ENCODE results near the gene SMG9. TPM values are rescaled to one million over a fixed set of nuclear protein-coding genes. Genes with fewer than 3 reads are reported as not detected.
A peak's percentile ranks its signal among the peaks of the same experiment; 100 is the strongest.
"Not testable (repeated sequence)": the region's sequence is repeated elsewhere in the genome, so short reads cannot be mapped to it uniquely, and the experiment has no call there.

Gene SMG9
- total and polyA plus RNA-seq, 9 donors, result 20.6 to 47.6 (median 36.9) TPM

GRCh38 chr19:43780706-43781525 lies 26.2 kb upstream of the SMG9 start, which contains the start of gene KCNN4:
Gene KCNN4 (minus strand): TSS chr19:43780973. CDS start chr19:43780861, 112 bp downstream.
- 32% methylated on average over 14 of the region's 19 CpGs for WGBS (ENCODE audit: insufficient coverage)
- peaks cover 2% of the 10 kb centered on the region for H3K27me3 ChIP-seq (ENCODE audit: control insufficient read depth, insufficient read depth, low read length)
- no peak within 1 kb of the TSS for H3K4me3 ChIP-seq (ENCODE audit: low read length)
- H3K27ac ChIP-seq (ENCODE audit: low read length), result no peak within 1 kb of the TSS
- no peaks in the 10 kb centered on the region for H3K36me3 ChIP-seq (ENCODE audit: control insufficient read depth, insufficient read depth, low read length)
- DNase-seq, result no peak
- H3K9me3 ChIP-seq (replicated peaks; ENCODE audit: control insufficient read depth, low read depth, low read length), result no peaks in the 10 kb centered on the region
- peaks cover 9% of the 10 kb centered on the region for H3K4me1 ChIP-seq (ENCODE audit: control insufficient read depth, insufficient read depth, low read length)

GRCh38 chr19:43779820-43780219 lies 25.1 kb upstream of the SMG9 start:
- WGBS (ENCODE audit: insufficient coverage), result 37% methylated on average over 2 of the region's 3 CpGs
- Histone ChIP-seq H3K27ac (ENCODE audit: low read length) (no peak overlapping the region), H3K27me3 (ENCODE audit: control insufficient read depth, insufficient read depth, low read length) (peaks cover 10% of the 10 kb centered on the region), H3K4me3 (ENCODE audit: low read length) (no peak overlapping the region), H3K4me1 (ENCODE audit: control insufficient read depth, insufficient read depth, low read length) (peaks cover 11% of the 10 kb centered on the region), H3K36me3 (ENCODE audit: control insufficient read depth, insufficient read depth, low read length) (no peaks in the 10 kb centered on the region), H3K9me3 (replicated peaks; ENCODE audit: control insufficient read depth, low read depth, low read length) (no peaks in the 10 kb centered on the region)
- DNase-seq, result no peak

- no peak overlapping the region for H3K4me3 ChIP-seq (ENCODE audit: low read length)
- no peak for DNase-seq
- H3K27me3 ChIP-seq (ENCODE audit: control insufficient read depth, insufficient read depth, low read length), result peaks cover 15% of the 10 kb centered on the region
- 73% methylated on average over 16 of the region's 16 CpGs for WGBS (ENCODE audit: insufficient coverage)
- H3K27ac ChIP-seq (ENCODE audit: low read length), result no peak overlapping the region
- no peaks in the 10 kb centered on the region for H3K36me3 ChIP-seq (ENCODE audit: control insufficient read depth, insufficient read depth, low read length)
- H3K4me1 ChIP-seq (ENCODE audit: control insufficient read depth, insufficient read depth, low read length), result peaks cover 16% of the 10 kb centered on the region
- no peaks in the 10 kb centered on the region for H3K9me3 ChIP-seq (replicated peaks; ENCODE audit: control insufficient read depth, low read depth, low read length)
Observed at GRCh38 chr19:43779147-43779819, 24.5 kb upstream of the SMG9 start.

GRCh38 chr19:43778651-43779050 lies 23.9 kb upstream of the SMG9 start:
- Histone ChIP-seq H3K27ac (ENCODE audit: low read length) (no peak overlapping the region), H3K9me3 (replicated peaks; ENCODE audit: control insufficient read depth, low read depth, low read length) (no peaks in the 10 kb centered on the region), H3K27me3 (ENCODE audit: control insufficient read depth, insufficient read depth, low read length) (peaks cover 22% of the 10 kb centered on the region), H3K36me3 (ENCODE audit: control insufficient read depth, insufficient read depth, low read length) (no peaks in the 10 kb centered on the region), H3K4me3 (ENCODE audit: low read length) (no peak overlapping the region), H3K4me1 (ENCODE audit: control insufficient read depth, insufficient read depth, low read length) (peaks cover 22% of the 10 kb centered on the region)
- no peak for DNase-seq
- no CpG with 5 or more reads among the region's 1 CpG for WGBS (ENCODE audit: insufficient coverage)

GRCh38 chr19:43777163-43777695 lies 22.5 kb upstream of the SMG9 start:
- H3K36me3 ChIP-seq (ENCODE audit: control insufficient read depth, insufficient read depth, low read length), result no peaks in the 10 kb centered on the region
- DNase-seq, result peak; percentile 50

GRCh38 chr19:43776286-43776685 lies 21.5 kb upstream of the SMG9 start:
- Histone ChIP-seq H3K27me3 (ENCODE audit: control insufficient read depth, insufficient read depth, low read length) (peaks cover 38% of the 10 kb centered on the region), H3K36me3 (ENCODE audit: control insufficient read depth, insufficient read depth, low read length) (no peaks in the 10 kb centered on the region), H3K4me1 (ENCODE audit: control insufficient read depth, insufficient read depth, low read length) (peaks cover 23% of the 10 kb centered on the region), H3K9me3 (replicated peaks; ENCODE audit: control insufficient read depth, low read depth, low read length) (no peaks in the 10 kb centered on the region), H3K27ac (ENCODE audit: low read length) (no peak overlapping the region), H3K4me3 (ENCODE audit: low read length) (no peak overlapping the region)
- no peak for DNase-seq
- WGBS (ENCODE audit: insufficient coverage), result 68% methylated on average over 10 of the region's 11 CpGs

More at GRCh38 chr19:43777163-43777695, 22.5 kb upstream of the SMG9 start:
- no peak overlapping the region for H3K4me3 ChIP-seq (ENCODE audit: low read length)
- no peak overlapping the region for H3K27ac ChIP-seq (ENCODE audit: low read length)
- H3K9me3 ChIP-seq (replicated peaks; ENCODE audit: control insufficient read depth, low read depth, low read length), result no peaks in the 10 kb centered on the region
- peaks cover 23% of the 10 kb centered on the region for H3K4me1 ChIP-seq (ENCODE audit: control insufficient read depth, insufficient read depth, low read length)
- WGBS (ENCODE audit: insufficient coverage), result 7% methylated on average over 2 of the region's 4 CpGs
- H3K27me3 ChIP-seq (ENCODE audit: control insufficient read depth, insufficient read depth, low read length), result peaks cover 31% of the 10 kb centered on the region

- Histone ChIP-seq H3K4me1 (ENCODE audit: control insufficient read depth, insufficient read depth, low read length) (peaks cover 20% of the 10 kb centered on the region), H3K9me3 (replicated peaks; ENCODE audit: control insufficient read depth, low read depth, low read length) (no peaks in the 10 kb centered on the region), H3K27me3 (ENCODE audit: control insufficient read depth, insufficient read depth, low read length) (peaks cover 41% of the 10 kb centered on the region), H3K27ac (ENCODE audit: low read length) (no peak overlapping the region), H3K4me3 (ENCODE audit: low read length) (no peak overlapping the region), H3K36me3 (ENCODE audit: control insufficient read depth, insufficient read depth, low read length) (no peaks in the 10 kb centered on the region)
- DNase-seq, result no peak
- 93% methylated on average over 2 of the region's 7 CpGs for WGBS (ENCODE audit: insufficient coverage)
Observed at GRCh38 chr19:43775299-43775890, 20.6 kb upstream of the SMG9 start.

GRCh38 chr19:43774940-43775258 lies 20.1 kb upstream of the SMG9 start:
- not testable (repeated sequence) for H3K4me3 ChIP-seq (ENCODE audit: low read length); H3K36me3 ChIP-seq (ENCODE audit: control insufficient read depth, insufficient read depth, low read length); H3K27ac ChIP-seq (ENCODE audit: low read length); H3K9me3 ChIP-seq (replicated peaks; ENCODE audit: control insufficient read depth, low read depth, low read length); DNase-seq
- Histone ChIP-seq H3K4me1 (ENCODE audit: control insufficient read depth, insufficient read depth, low read length) (peaks cover 20% of the 10 kb centered on the region), H3K27me3 (ENCODE audit: control insufficient read depth, insufficient read depth, low read length) (peaks cover 41% of the 10 kb centered on the region)
- 54% methylated on average over 2 of the region's 11 CpGs for WGBS (ENCODE audit: insufficient coverage)

GRCh38 chr19:43774103-43774939 lies 19.6 kb upstream of the SMG9 start:
- H3K9me3 ChIP-seq (replicated peaks; ENCODE audit: control insufficient read depth, low read depth, low read length), result no peaks in the 10 kb centered on the region
- WGBS (ENCODE audit: insufficient coverage), result 5% methylated on average over 57 of the region's 63 CpGs
- H3K27ac ChIP-seq (ENCODE audit: low read length), result no peak overlapping the region
- peak; percentile 74 for DNase-seq
- peak overlapping the region; percentile 26 for H3K4me3 ChIP-seq (ENCODE audit: low read length)
- H3K36me3 ChIP-seq (ENCODE audit: control insufficient read depth, insufficient read depth, low read length), result no peaks in the 10 kb centered on the region
- H3K4me1 ChIP-seq (ENCODE audit: control insufficient read depth, insufficient read depth, low read length), result peaks cover 20% of the 10 kb centered on the region
- peaks cover 41% of the 10 kb centered on the region for H3K27me3 ChIP-seq (ENCODE audit: control insufficient read depth, insufficient read depth, low read length)
